Measurements from ENCODE around the gene NFS1.

GRCh38 chr20:35673884-35674283 lies 25.3 kb downstream of the NFS1 start:
- TF ChIP-seq CTCF (IDR thresholded peaks at IDR 0.05) (no peak), POLR2A (IDR thresholded peaks at IDR 0.05) (no peak)
